CD14-positive monocyte (primary cell): ENCODE measurements around the gene DYNC2H1. TPM values are rescaled to one million over a fixed set of nuclear protein-coding genes. Genes with fewer than 3 reads are reported as not detected.

Experiments
- DNase-seq, 3 donors: peaks; one replicate each; pipeline ENCODE4 v3.0.0-alpha.2; 2011 to 2022
- H2AFZ ChIP-seq: 2 replicates; pipeline ENCODE4 v1.6.0; 2012; ENCODE audit warnings: mild to moderate bottlenecking, low read depth, low read length, inconsistent platforms; ENCODE audit not compliant: insufficient read depth, poor library complexity, severe bottlenecking
- H3K27ac ChIP-seq, 2 donors: 1 replicate in 1 of 2; 2 replicates in 1 of 2; pipeline ENCODE4 v1.5.1; 2012 to 2013; ENCODE audit warnings: low read length in 2 of 2, control low read depth in 1 of 2, inconsistent platforms in 1 of 2, low read depth in 1 of 2, mild to moderate bottlenecking in 1 of 2
- H3K27me3 ChIP-seq, 2 donors: one replicate each; pipeline versions ENCODE4 v1.6.0 to v1.6.1; 2011 to 2013; ENCODE audit warnings: low read length in 2 of 2; ENCODE audit not compliant: control insufficient read depth in 2 of 2, insufficient read depth in 2 of 2
- H3K36me3 ChIP-seq, 2 donors: replicated peaks in 1 of 2; 1 replicate in 1 of 2; 2 replicates in 1 of 2; pipeline versions ENCODE4 v1.5.1 to v1.6.1; 2012 to 2013; ENCODE audit warnings: low read length in 2 of 2, control low read depth in 1 of 2, inconsistent platforms in 1 of 2, mild to moderate bottlenecking in 1 of 2; ENCODE audit not compliant: insufficient read depth in 2 of 2, control insufficient read depth in 1 of 2
- H3K4me1 ChIP-seq, 2 donors: 1 replicate in 1 of 2; 2 replicates in 1 of 2; pipeline versions ENCODE4 v1.5.1 to v1.6.1; 2012 to 2013; ENCODE audit warnings: low read length in 2 of 2, control low read depth in 1 of 2, inconsistent platforms in 1 of 2, mild to moderate bottlenecking in 1 of 2, moderate library complexity in 1 of 2; ENCODE audit not compliant: insufficient read depth in 2 of 2, control insufficient read depth in 1 of 2
- H3K4me2 ChIP-seq: replicated peaks from 2 replicates; pipeline ENCODE3; 2012; ENCODE audit warnings: low read length, moderate library complexity, mild to moderate bottlenecking; ENCODE audit not compliant: poor library complexity, severe bottlenecking; ENCODE audit errors: extremely low read depth
- H3K4me3 ChIP-seq, 3 experiments: fragments of 200-600 bp in 1 of 3; sonication (generic) in 1 of 3; replicated peaks in 1 of 3; 1 replicate in 2 of 3; 2 replicates in 1 of 3; pipeline ENCODE4 v1.5.1; 2011 to 2013; ENCODE audit warnings: low read length in 3 of 3, mild to moderate bottlenecking in 3 of 3, control low read depth in 2 of 3, low read depth in 2 of 3, inconsistent platforms in 1 of 3, moderate library complexity in 1 of 3
- H3K79me2 ChIP-seq: 2 replicates; pipeline ENCODE4 v1.6.0; 2012; ENCODE audit warnings: mild to moderate bottlenecking, control low read depth, inconsistent platforms, low read length, moderate library complexity; ENCODE audit not compliant: insufficient read depth
- H3K9ac ChIP-seq: 2 replicates; pipeline ENCODE4 v1.6.0; 2017; ENCODE audit warnings: low read length, mild to moderate bottlenecking; ENCODE audit not compliant: insufficient read depth, poor library complexity, severe bottlenecking
- H3K9me3 ChIP-seq, 2 donors: replicated peaks in 1 of 2; 1 replicate in 1 of 2; 2 replicates in 1 of 2; pipeline versions ENCODE4 v1.5.1 to v1.6.1; 2012 to 2013; ENCODE audit warnings: low read length in 2 of 2, control low read depth in 1 of 2; ENCODE audit not compliant: control insufficient read depth in 1 of 2, insufficient read depth in 1 of 2
- H4K20me1 ChIP-seq: 2 replicates; pipeline ENCODE4 v1.6.0; 2012; ENCODE audit warnings: mild to moderate bottlenecking, low read length, control low read depth, moderate library complexity; ENCODE audit not compliant: insufficient read depth
- H3K27ac Mint-ChIP-seq, 7 donors: one replicate each; pipeline ENCODE4 v1.8.0; 2020; ENCODE audit warnings: mild to moderate bottlenecking in 7 of 7, mixed read lengths in 7 of 7, moderate library complexity in 6 of 7, inconsistent platforms in 2 of 7
- H3K27me3 Mint-ChIP-seq, 3 donors: one replicate each; pipeline ENCODE4 v1.8.0; 2021 to 2022; ENCODE audit warnings: low read depth in 3 of 3, mild to moderate bottlenecking in 3 of 3, mixed read lengths in 3 of 3, moderate library complexity in 3 of 3, inconsistent platforms in 1 of 3
- H3K36me3 Mint-ChIP-seq, 2 donors: one replicate each; pipeline ENCODE4 v1.8.0; 2020; ENCODE audit warnings: mixed read lengths in 2 of 2, inconsistent platforms in 1 of 2, mild to moderate bottlenecking in 1 of 2
- H3K4me1 Mint-ChIP-seq: one replicate; pipeline ENCODE4 v1.8.0; 2020; ENCODE audit warnings: mild to moderate bottlenecking, mixed read lengths
- H3K4me3 Mint-ChIP-seq, 2 donors: one replicate each; pipeline ENCODE4 v1.8.0; 2020; ENCODE audit warnings: mild to moderate bottlenecking in 2 of 2, mixed read lengths in 2 of 2, moderate library complexity in 1 of 2
- H3K9me3 Mint-ChIP-seq, 7 donors: one replicate each; pipeline ENCODE4 v1.8.0; 2020 to 2022; ENCODE audit warnings: mixed read lengths in 7 of 7, mild to moderate bottlenecking in 6 of 7, moderate library complexity in 6 of 7, inconsistent platforms in 2 of 7
- WGBS: methylation state at CpG from one replicate; pipeline ENCODE4 v1.1.5; 2013; ENCODE audit warnings: missing lambda C conversion rate; ENCODE audit not compliant: insufficient coverage; 5-methylcytosine and 5-hydroxymethylcytosine counted together
- intact Hi-C, 2 donors: fragments of 100-400 bp; cut with micrococcal nuclease; formaldehyde crosslinking; loops; one replicate each; pipeline versions ENCODE4 v1.15.0 to v1.15.1; 2023
- polyA plus RNA-seq, 3 donors: library from polyadenylated mRNA; depleted of rRNA in 1 of 3; unstranded in 2 of 3; stranded (reverse) in 1 of 3; fragments of 300-500 nt in 2 of 3; fragments of >200 nt in 1 of 3; fragmentation: Illumina TruSeq in 2 of 3; gene quantifications; 1 replicate in 2 of 3; 2 replicates in 1 of 3; pipeline ENCODE4 v1.2.3, GENCODE V29; 2012 to 2021
- TF ChIP-seq, protein P1 (sequence below): fragments of 200-600 bp; IDR thresholded peaks from one replicate; pipeline ENCODE4 v1.8.0; 2022; ENCODE audit warnings: antibody characterized with exemption, mild to moderate bottlenecking

The DYNC2H1 gene
- polyA plus RNA-seq, 3 donors: 0.10 to 1.5 (median 0.36) TPM

DNA sequence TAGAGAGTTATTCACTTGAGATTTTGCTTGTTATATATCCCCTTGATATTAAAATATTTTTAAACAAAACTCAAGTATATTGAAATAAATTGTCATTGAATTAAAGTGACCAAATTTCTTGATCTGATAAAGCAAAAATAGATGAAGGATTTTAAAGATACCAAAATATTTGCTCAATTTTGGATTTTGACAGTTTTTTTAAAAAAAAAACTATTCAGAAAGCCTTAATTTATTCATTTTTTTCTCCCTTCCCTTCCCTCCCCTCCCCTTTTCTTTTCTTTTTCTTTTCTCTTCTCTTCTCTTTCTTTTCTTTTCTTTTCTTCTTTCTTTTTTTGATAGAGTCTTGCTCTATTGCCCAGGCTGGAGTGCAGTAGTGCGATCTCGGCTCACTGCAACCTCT lies 163.7 kb downstream of the DYNC2H1 start:
- H3K27me3 ChIP-seq: no peaks in the 10 kb centered on the region
- H3K36me3 ChIP-seq: no peaks in the 10 kb centered on the region
- Mint-ChIP-seq H3K4me1 (no peaks in the 10 kb centered on the region), H3K27me3 (no peaks in the 10 kb centered on the region), H3K4me3 (no peak overlapping the region), H3K27ac (peak overlapping the region in 1 of 7 donors; percentile 38), H3K36me3 (no peaks in the 10 kb centered on the region), H3K9me3 (peaks cover 0 to 3% (median 2%) of the 10 kb centered on the region in 7 donors)
- no peak for DNase-seq
- H3K4me2 ChIP-seq: no peak overlapping the region
- TF ChIP-seq, protein P1, sequence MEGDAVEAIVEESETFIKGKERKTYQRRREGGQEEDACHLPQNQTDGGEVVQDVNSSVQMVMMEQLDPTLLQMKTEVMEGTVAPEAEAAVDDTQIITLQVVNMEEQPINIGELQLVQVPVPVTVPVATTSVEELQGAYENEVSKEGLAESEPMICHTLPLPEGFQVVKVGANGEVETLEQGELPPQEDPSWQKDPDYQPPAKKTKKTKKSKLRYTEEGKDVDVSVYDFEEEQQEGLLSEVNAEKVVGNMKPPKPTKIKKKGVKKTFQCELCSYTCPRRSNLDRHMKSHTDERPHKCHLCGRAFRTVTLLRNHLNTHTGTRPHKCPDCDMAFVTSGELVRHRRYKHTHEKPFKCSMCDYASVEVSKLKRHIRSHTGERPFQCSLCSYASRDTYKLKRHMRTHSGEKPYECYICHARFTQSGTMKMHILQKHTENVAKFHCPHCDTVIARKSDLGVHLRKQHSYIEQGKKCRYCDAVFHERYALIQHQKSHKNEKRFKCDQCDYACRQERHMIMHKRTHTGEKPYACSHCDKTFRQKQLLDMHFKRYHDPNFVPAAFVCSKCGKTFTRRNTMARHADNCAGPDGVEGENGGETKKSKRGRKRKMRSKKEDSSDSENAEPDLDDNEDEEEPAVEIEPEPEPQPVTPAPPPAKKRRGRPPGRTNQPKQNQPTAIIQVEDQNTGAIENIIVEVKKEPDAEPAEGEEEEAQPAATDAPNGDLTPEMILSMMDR: no peak
- no peak overlapping the region for H3K9ac ChIP-seq
- H3K4me1 ChIP-seq: no peaks in the 10 kb centered on the region
- no peaks in the 10 kb centered on the region for H4K20me1 ChIP-seq
- no peak overlapping the region for H3K27ac ChIP-seq
- H3K79me2 ChIP-seq: no peaks in the 10 kb centered on the region
- H2AFZ ChIP-seq: no peak overlapping the region
- H3K9me3 ChIP-seq: no peaks in the 10 kb centered on the region
- intact Hi-C loops: no loop called here
- WGBS: no CpG with 5 or more reads among the region's 2 CpGs
- H3K4me3 ChIP-seq: no peak overlapping the region

DNA sequence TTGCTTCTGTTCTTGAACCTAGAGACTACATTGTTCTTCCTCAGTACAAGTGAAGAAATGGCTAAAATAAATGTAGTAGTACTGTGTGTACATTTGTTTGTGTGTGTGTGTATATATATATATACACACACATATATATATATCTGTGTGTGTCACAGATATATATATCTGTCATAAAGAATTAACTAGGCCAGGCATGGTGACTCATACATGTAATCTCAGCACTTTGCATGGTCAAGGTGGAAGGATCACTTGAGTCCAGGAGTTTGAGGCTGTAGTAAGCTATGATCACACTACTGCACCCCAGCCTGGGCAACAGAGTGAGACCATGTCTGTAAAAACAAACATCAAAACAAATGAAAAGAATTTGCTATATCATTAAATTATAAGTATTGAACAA lies 164.8 kb downstream of the DYNC2H1 start:
- no peak overlapping the region for H3K27ac Mint-ChIP-seq
- Histone ChIP-seq H4K20me1 (no peaks in the 10 kb centered on the region), H3K4me1 (no peaks in the 10 kb centered on the region), H3K79me2 (no peaks in the 10 kb centered on the region), H3K9ac (no peak overlapping the region), H3K4me2 (no peak overlapping the region), H3K4me3 (no peak overlapping the region), H3K27me3 (no peaks in the 10 kb centered on the region), H3K36me3 (no peaks in the 10 kb centered on the region), H3K27ac (no peak overlapping the region), H2AFZ (no peak overlapping the region), H3K9me3 (no peaks in the 10 kb centered on the region)
- H3K4me3 Mint-ChIP-seq: no peak overlapping the region
- peaks cover 0 to 3% (median 2%) of the 10 kb centered on the region in 7 donors for H3K9me3 Mint-ChIP-seq
- H3K4me1 Mint-ChIP-seq: no peaks in the 10 kb centered on the region
- no peaks in the 10 kb centered on the region for H3K27me3 Mint-ChIP-seq
- intact Hi-C loops: no loop called here
- no peaks in the 10 kb centered on the region for H3K36me3 Mint-ChIP-seq
- DNase-seq: no peak
- TF ChIP-seq, protein P1: no peak
